Stimulated activated CD4-positive, alpha-beta T cell treated with anti-CD3 and anti-CD28 coated beads, Interleukin-4, amount 100 ng/mL, for 48 hours (primary cell): ENCODE results near the gene GALNT9.
A peak's percentile ranks its signal among the peaks of the same experiment; 100 is the strongest.
"Not testable (repeated sequence)": the region's sequence is repeated elsewhere in the genome, so short reads cannot be mapped to it uniquely, and the experiment has no call there.

Experiments used
- DNase-seq, 2 donors: peaks; one replicate each; pipeline ENCODE4 v3.0.0-alpha.2; 2020; ENCODE audit warnings: low read depth in 2 of 2

Gene GALNT9

DNA sequence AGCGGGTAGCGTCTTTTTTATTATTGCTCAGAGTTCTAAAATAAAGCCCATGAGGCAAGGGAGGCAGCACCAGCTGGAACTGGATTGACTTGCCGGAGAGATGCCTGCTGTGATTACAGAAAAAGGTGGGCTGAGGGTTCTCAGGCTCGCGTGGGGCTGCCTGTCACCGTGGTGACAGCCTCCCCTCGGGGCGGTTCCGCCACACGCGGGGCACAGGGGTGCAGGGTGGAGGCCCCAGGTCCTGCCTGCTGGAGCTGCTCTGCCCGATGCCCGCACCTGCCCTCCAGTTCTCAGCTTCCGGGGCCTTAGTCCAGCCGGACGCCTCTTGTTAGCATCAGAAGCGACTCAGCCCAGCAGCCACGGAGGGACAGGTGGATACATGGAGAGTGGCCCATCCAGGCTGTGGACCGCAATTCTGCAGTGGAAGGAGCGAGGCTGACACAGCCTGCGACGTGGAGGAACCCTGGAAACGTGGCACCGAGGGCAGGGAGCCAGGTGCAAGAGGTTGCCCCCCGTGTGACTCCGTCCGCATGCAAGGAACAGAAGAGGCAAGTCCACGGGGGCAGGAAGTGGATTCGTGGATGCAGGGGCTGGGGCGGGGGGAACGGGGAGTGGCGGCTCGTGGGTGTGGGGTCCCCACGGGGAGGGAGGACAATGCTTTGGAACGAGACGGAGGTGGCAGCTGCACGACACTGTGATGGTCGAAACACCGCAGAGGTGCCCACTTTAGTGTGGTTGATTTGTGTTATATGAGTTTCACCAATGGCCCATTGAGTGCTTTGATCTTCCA, 79.5 kb downstream of the GALNT9 start:
- no peak for DNase-seq

DNA sequence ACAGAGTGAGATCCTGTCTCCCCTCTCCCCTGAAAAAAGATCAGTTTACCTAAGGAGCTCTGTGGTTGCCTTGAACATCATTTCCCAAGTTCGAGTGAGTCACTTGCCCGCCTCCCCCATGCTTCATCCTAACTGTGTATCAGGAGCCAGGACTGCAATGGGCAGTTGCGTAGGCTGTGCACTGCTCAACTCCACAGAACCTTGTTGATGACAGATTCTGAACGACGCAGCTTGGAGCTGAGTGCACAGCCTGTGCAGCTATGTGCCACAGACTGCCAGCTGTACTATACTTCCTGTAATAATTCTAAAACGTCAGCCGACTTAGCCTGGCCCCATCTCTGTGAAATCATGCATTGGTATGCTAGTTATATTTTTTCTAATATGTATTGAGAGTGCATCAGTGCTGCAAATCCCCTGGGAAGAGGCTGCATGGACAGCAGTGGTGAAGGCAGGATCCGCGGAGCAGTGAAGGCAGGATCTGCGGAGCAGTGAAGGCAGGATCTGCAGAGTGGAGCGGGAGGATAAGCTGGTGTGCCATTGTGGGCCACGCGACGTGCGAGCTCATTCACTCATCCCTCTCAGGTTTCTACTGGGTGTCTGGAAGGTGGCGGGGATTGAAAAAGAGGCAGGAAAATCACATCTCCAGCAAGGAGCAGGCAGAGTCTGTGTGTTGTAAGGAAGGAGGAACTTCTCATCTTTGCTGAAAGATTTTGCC, 80.8 kb downstream of the GALNT9 start:
- no peak for DNase-seq

DNA sequence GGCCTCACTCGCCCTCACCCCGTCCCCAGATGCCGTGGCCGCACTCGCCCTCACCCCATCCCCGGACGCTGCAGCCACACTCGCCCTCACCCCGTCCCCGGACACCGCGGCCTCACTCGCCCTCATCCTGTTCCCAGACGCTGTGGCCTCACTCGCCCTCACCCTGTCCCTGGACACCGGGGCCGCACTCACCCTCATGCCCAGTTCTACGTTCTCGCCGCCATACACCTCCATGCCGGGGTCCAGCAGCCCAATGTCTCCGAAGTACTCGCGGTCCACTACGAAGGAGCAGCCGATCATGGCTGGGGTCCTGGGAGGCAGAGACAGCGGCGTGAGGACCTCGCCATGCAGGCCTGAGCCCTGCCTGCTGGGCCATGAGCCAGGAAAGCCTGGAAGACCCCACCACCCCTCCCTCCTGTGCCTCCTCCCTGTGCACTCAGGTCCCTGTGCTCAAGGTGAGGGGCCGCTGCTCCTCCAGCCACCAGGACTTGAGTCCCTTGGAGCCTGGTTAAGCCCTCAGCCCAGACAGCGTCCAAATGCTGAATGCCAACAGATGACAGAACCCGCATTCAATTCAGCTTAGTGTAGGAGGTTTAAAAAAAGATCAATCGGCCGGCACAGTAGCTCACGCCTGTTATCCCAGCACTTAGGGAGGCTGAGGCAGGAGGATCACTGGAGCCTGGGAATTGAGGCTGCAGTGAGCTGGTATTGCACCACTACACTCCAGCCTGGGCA, 81.5 kb downstream of the GALNT9 start:
- no peak for DNase-seq

DNA sequence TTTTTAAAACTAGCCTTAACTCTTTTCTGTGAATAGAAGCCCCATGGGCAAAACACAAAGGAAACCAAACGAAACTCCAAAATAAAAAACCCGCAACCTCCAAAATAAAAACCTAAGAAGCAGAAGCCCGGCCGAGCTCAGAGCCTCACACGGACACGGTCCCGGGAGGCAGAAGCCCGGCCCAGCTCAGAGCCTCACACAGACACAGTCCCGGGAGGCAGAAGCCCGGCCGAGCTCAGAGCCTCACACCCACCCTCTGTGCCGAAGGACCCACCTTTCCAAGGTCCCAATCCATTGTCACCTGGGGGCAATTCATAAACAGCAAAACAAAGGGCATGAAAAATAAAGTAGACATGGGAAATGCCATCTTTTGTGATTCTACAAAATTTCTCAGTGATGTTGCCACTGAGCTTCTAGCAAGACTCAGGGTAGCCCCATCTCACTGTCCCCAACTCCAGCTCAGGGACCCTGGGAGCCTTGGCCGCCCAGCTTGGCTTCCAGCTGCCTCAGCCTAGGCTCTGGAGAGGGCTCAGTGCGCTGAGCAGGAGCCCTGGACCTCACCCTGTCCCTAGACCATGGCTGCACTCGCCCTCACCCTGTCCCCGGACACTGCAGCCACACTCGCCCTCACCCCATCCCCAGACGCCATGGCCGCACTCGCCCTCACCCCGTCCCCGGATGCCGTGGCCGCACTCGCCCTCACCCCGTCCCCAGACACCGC, 82.2 kb downstream of the GALNT9 start:
- DNase-seq = no peak

DNA sequence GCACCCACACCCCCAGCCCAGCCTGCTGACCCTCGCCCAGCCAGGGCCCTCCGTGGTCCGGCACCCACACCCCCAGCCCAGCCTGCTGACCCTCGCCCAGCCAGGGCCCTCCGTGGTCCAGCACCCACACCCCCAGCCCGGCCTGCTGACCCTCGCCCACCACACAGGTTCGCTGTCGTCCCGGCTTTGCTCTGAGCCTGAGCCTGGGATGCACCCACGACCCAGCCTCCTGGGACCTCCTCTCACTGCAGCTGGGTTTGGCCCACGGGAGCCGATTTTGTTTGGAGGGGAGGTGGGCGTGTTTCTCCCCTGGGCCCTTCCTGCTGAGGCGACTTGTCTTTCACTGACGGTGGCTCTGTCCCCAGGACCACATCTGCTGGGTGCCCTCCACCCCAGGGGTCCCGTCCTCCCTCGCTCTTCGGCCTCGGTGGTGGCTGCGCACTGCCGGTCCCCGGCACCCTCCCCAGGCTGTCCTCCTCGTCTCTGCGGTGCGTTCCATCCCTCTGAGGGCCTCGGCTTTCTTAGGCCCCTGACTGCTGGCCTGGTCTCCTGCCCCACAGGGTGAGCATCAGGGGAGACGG, 83.8 kb downstream of the GALNT9 start:
- no peak for DNase-seq

DNA sequence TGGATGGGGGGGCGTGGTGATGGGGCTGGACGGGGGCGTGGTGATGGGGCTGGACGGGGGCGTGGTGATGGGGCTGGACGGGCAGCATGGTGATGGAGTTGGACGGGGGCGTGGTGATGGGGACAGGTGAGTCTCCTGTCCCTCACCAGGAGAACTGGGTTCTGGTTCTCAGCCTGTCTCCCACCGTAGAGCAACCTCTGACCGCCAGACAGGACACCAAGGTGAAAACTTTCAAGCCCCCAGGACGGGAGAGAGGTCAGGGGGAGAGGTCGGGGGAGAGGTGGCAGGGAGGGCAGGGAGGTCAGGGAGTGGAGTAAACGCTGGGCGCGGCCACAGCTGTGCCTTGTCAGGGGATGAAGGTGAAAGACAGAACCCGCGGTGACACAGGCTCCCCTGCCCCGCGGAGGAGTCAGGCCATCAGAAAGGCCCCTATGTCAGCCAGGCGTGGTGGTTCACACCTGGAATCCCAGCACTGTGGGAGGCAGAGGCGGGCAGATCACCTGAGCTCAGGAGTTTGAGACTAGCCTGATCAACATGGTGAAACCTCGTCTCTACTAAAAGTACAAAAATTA, 84.6 kb downstream of the GALNT9 start:
- no peak for DNase-seq

DNA sequence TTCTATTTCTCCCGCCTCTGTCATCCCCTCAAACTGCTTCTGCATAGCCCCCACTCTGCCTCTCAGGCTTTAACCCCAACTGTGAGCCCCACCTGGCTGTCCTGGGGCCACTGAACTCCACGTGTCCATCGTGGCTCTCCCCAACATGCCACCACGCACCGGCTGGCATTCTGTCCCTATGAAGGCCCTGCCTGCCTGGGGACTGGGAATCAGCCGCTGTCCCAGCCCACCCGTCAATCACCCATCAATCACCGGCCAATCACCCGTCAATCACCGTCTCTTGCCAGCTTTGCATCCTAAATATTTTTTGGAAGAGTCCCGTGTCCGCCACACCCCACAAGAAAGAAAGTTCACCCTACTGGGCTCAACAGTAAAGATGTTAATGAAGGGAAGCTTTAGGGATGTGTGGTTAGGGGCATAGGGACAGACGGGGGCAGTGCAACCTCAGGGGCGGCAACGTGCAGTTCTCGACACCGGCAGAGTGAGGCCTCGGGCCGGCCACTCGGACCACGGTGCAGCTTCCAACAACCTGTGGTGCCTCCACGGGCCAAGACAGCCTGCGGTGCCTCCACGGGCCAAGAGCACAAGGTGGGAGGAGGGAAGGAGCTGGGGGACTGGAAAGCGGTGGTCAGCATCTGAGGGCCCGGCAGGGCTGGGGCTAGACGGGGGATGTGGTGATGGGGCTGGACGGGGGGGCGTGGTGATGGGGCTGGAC, 85.6 kb downstream of the GALNT9 start:
- no peak for DNase-seq

DNA sequence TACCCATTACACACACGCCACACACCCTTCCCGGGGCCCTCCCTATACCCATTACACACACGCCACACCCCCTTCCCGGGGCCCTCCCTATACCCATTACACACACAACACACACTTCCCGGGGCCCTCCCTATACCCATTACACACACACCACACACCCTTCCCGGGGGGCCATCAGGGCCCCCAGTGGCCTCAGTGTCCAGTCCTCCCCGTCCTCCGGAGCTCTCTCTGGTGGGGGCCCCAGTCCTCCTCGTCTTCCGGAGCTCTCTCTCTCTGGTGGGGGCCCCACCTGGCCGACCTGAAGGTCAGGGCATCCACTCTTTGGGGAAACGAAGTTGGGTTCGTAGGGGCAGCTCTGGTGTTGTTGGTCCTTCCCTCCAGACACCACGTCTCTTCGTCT, 86.2 kb downstream of the GALNT9 start:
- not testable (repeated sequence) for DNase-seq

DNA sequence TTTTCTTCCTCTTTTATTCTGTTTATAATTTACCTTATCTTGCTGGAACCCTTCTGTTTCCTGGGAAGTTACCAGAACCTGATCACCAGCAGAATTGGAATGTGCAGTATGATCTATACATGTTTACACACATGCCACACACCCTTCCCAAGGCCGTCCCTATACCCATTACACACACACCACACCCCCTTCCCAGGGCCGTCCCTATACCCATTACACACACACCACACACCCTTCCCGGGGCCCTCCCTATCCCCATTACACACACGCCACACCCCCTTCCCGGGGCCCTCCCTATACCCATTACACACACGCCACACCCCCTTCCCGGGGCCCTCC, 88.8 kb downstream of the GALNT9 start:
- DNase-seq = not testable (repeated sequence)

DNA sequence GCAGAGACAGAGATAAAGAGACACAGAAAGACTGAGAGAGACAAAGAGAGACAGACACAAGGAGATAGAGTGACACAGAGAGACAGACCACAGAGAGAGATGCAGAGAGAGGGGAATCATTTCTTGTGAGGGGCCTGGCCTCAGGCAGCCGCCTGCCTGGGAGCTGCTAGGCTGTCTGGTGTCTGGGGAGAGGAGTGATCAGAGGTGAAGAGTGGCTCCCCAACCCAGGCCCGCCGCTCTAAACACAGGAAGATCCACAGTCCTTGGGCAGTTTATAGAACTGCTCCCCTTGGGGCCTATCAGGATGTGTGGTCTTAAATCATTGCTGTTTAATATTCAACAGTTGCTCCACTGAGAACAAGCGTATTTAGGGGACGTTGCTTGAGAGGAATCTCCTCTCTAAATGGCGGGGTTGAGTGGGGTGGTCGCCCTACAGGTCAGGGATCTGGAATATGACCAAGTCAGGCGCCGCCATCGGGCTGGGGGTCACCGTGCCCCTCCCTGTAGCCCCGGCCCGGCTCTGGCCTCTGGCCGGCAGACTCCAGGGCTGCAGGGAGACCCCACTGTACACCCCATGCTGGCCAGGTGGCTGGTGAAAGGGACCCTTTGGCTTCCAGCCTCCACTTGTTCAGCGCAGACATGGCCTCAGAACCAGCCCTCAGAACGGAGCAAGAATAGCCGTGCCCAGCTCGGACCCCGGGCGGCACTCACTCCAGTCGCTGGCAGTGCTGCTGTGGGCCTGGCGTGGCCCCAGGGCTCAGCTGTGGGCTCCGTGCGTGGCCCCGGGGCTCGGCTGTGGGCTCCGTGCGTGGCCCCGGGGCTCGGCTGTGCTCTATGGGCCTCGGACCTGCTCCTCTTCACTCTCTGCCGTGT, 89.4 kb downstream of the GALNT9 start:
- DNase-seq = no peak

DNA sequence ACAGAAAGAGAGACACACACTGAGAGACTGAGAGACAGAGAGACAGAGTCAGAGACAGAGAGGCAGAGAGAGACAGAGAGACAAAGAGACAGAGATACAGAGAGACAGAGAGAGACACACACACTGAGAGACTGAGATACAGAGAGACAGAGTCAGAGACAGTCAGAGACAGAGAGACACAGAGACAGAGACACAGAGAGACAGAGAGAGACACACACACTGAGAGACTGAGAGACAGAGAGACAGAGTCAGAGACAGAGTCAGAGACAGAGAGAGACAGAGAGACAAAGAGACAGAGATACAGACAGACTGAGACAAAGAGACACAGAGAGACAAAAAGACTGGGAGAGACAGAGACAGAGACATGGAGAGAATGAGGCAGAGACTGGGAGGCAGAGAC, 90.0 kb downstream of the GALNT9 start:
- no peak for DNase-seq

DNA sequence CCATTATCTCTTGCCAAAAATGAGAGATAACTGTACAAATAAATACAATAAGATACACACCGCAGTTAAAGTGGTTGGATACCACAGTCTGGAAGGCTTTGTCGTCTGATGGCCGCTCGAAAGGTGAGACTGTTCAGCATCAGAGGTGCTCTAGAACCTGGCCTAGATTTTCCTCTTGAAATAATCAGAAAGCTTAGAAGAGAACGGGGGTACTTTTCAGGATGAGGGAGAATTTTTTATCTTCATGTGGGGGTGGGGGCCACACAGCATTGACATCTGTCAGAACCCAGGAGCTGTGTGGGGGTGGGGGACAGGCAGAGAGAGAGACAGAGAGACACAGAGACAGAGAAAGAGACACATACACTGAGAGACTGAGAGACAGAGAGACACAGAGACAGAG, 90.5 kb downstream of the GALNT9 start:
- DNase-seq = no peak

DNA sequence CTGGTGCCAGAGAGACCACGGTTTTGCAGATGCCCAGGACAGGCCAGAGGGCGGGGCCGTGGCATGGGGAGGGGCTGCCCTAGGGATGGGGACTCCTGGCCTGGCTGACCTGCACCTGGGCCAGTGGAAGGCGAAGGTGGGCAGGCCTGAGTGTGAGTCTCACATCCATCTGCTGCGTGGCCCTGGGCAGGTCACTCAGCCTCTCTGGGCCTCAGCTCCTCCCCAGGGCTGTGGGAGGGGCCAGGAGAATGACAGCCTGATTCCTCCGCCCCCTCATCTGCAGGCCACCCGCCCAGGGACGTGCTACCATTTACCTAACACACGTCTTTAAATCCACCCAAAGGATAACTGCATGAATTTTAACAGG, 90.9 kb downstream of the GALNT9 start:
- peak in 1 of 2 donors; percentile 9 for DNase-seq

DNA sequence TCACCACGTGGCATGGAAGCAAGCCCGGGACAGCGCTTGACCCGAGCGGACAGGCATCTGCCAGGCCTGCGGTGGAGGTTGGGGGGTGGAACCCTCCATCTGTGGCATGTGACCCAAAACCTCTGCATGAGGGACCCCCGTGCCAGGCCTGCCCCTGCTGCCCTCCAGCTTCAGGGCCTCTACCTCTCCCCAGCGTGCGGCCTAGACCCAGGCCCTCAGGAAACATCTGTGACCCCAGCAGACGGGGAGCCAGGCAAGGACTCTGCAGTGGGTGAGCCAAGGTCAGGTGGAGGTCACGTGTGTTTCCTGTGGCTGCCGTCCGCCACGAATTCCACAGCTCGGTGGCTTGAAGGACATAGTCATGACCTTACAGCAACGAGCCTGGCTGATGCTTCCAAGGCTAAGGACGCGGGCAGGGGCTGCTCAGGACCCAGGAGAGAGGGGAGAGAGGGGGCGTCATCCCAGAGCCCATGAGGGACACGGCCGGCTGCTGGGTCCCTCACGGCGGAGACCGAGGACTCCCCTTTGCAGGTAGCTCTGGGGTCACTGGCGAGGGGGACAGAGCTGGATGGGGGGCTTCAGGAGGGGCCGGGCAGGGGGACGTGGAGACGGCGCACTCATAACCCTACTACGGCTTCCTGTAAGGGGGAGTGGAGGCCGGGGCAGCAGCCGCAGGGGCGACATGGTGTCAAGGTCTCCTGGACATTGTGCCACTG, 91.5 kb downstream of the GALNT9 start:
- no peak for DNase-seq

DNA sequence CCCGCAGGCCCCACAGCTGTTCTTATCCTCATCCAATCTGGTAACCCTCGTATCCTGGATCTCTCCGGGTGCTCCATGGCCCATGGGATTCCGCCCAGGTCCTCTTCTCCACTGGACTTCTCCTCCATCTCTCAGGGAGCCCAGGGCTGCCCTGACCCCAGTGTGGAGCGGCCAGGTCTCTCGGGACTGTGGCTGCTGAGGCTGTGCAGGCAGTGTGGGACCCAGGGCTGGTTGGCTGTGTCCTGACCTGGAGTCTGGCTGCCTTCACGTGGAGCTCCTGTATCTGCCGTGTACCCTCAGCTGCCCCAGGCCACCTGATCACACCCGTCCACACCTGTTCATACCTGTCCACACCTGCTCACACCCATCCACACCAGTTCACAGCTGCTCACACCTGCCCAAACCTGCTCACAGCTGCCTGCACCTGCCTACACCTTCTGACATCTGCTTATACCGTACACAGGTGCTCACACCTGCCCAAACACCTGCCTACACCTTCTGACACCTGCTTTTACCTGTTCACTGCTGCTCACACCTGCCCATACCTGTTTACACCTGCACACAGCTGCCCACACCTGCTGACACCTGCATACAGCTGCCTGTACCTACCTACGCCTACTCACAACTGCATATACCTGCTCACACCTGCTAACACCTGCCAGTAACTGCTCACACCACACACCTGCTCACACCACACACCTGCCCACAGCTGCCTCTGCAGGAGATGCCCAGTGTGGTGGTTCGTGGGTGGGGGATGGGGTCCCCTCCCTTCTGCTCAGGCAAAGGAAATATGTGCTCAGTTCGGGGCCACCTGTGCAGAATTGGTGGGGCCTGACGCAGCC, 92.2 kb downstream of the GALNT9 start:
- DNase-seq = no peak

DNA sequence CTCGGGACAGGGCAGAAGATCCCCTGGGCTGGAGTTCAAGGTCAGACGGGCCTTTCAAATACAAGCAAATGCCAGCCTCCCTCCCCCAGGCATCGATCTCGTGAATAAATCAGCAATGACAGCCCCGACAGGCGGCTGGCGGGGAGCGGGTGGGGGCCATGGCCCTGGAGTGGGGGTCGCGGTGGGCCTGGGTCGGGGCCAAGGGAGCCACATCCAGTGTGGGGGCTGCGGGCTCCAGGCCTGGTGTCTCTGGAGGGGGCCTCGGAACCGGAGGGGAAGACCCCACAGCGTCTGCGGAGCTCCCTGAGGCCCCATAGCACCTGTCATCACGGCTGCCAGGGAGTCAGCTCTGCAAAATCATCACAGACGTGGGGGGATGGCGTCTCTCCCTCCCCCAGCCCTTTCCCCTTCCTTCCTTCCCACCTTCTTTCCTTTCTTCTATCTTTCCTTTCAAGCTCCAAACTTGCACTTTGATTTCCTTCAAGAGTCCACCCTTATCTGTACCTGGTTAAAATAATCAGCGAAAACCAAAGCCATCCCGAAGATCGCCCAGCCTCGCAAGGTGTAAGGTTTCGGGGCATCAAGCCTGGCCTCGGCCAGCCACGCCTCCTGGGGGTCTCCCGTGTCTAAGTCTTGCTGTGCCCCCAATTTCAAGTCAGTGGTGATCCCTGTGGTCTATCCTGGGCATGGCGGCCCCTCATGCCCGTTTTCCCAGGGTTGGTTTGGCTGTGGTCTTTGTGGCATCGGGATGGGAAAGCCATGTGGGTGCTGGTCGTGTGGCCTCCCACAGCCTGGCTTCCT, 93.1 kb downstream of the GALNT9 start:
- no peak for DNase-seq

DNA sequence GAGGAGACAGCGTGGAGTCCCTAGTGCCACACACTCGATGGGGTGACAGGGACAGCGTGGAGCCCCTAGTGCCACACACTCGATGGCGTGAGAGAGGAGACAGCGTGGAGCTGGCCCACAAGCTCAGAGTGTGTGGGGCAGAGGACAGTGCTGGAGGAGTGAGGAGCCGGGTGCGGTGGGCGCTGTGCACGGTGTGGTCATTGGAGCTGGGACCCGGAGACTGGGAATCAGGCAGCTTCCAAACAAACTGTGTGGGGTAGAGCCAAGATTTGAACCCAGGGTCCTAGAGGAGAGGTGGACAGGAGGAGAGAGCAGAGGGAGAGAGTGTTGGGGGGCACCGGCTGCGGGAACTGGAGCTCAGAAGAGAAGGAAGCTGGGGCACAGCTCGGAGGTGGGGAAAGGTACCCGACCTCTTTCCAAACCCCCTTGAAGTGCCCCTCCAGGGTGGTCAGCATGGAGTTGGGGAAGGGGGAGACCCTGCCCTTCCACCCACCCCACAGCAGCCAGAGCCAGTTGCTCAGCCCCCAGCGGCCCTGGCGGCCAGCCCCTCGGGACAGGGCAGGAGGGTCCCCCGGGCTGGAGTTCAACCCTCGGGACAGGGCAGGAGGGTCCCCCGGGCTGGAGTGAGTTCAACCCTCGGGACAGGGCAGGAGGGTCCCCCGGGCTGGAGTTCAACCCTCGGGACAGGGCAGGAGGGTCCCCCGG, 94.1 kb downstream of the GALNT9 start:
- no peak for DNase-seq
